ENCODE measurements around the gene FOLR2.

Gene FOLR2

GRCh38 chr11:72222907-72223614, 6.5 kb downstream of the FOLR2 start:
- Mint-ChIP-seq H3K36me3 (ENCODE audit: low read depth) (peaks cover 19% of the 10 kb centered on the region), H3K27me3 (peaks cover 5% of the 10 kb centered on the region), H3K9me3 (no peaks in the 10 kb centered on the region), H3K27ac (peak overlapping the region; percentile 79), H3K4me1 (ENCODE audit: low read depth) (peaks cover 26% of the 10 kb centered on the region), H3K4me3 (peak overlapping the region; percentile 81)
- peak; percentile 95 for DNase-seq

GRCh38 chr11:72223615-72224563, 7.3 kb downstream of the FOLR2 start:
- Mint-ChIP-seq H3K9me3 (no peaks in the 10 kb centered on the region), H3K36me3 (ENCODE audit: low read depth) (peaks cover 27% of the 10 kb centered on the region), H3K4me1 (ENCODE audit: low read depth) (peaks cover 26% of the 10 kb centered on the region), H3K4me3 (peak overlapping the region; percentile 91), H3K27me3 (peaks cover under 1% of the 10 kb centered on the region), H3K27ac (peak overlapping the region; percentile 90)
- peak; percentile 77 for DNase-seq

- H3K27me3 Mint-ChIP-seq: no peaks in the 10 kb centered on the region
- peak within 1 kb of the TSS; percentile 90 for H3K27ac Mint-ChIP-seq
- no peaks in the 10 kb centered on the region for H3K9me3 Mint-ChIP-seq
- peaks cover 26% of the 10 kb centered on the region for H3K4me1 Mint-ChIP-seq (ENCODE audit: low read depth)
- H3K4me3 Mint-ChIP-seq: peak within 1 kb of the TSS; percentile 91
- H3K36me3 Mint-ChIP-seq (ENCODE audit: low read depth): peaks cover 36% of the 10 kb centered on the region
- peak; percentile 68 for DNase-seq
Observed at GRCh38 chr11:72224564-72225410, 8.2 kb downstream of the FOLR2 start, which contains the start of gene INPPL1. Gene INPPL1, plus strand, starts transcription at chr11:72224767. Its CDS starts 218 bp downstream, at chr11:72224985.

GRCh38 chr11:72225411-72225951, 8.9 kb downstream of the FOLR2 start:
- Mint-ChIP-seq H3K9me3 (no peaks in the 10 kb centered on the region), H3K4me3 (peak overlapping the region; percentile 84), H3K27me3 (no peaks in the 10 kb centered on the region), H3K36me3 (ENCODE audit: low read depth) (peaks cover 43% of the 10 kb centered on the region), H3K4me1 (ENCODE audit: low read depth) (peaks cover 26% of the 10 kb centered on the region), H3K27ac (peak overlapping the region; percentile 81)
- peak; percentile 66 for DNase-seq

- Mint-ChIP-seq H3K27ac (no peak overlapping the region), H3K36me3 (ENCODE audit: low read depth) (peaks cover 54% of the 10 kb centered on the region), H3K4me3 (no peak overlapping the region), H3K27me3 (no peaks in the 10 kb centered on the region), H3K4me1 (ENCODE audit: low read depth) (peaks cover 24% of the 10 kb centered on the region), H3K9me3 (no peaks in the 10 kb centered on the region)
- no peak for DNase-seq
Observed at GRCh38 chr11:72226701-72227100, 10.1 kb downstream of the FOLR2 start.

GRCh38 chr11:72227316-72228228, 11.0 kb downstream of the FOLR2 start:
- Mint-ChIP-seq H3K9me3 (no peaks in the 10 kb centered on the region), H3K27me3 (no peaks in the 10 kb centered on the region), H3K4me1 (ENCODE audit: low read depth) (peaks cover 18% of the 10 kb centered on the region), H3K27ac (peak overlapping the region; percentile 47), H3K36me3 (ENCODE audit: low read depth) (peaks cover 63% of the 10 kb centered on the region), H3K4me3 (no peak overlapping the region)
- DNase-seq: no peak

GRCh38 chr11:72228229-72228843, 11.7 kb downstream of the FOLR2 start:
- peaks cover 13% of the 10 kb centered on the region for H3K4me1 Mint-ChIP-seq (ENCODE audit: low read depth)
- peaks cover 71% of the 10 kb centered on the region for H3K36me3 Mint-ChIP-seq (ENCODE audit: low read depth)
- H3K9me3 Mint-ChIP-seq: no peaks in the 10 kb centered on the region
- no peaks in the 10 kb centered on the region for H3K27me3 Mint-ChIP-seq
- H3K4me3 Mint-ChIP-seq: no peak overlapping the region
- no peak overlapping the region for H3K27ac Mint-ChIP-seq
- DNase-seq: no peak

GRCh38 chr11:72228844-72229231, 12.2 kb downstream of the FOLR2 start:
- Mint-ChIP-seq H3K4me1 (ENCODE audit: low read depth) (peaks cover 13% of the 10 kb centered on the region), H3K9me3 (no peaks in the 10 kb centered on the region), H3K27ac (no peak overlapping the region), H3K4me3 (no peak overlapping the region), H3K36me3 (ENCODE audit: low read depth) (peaks cover 76% of the 10 kb centered on the region), H3K27me3 (no peaks in the 10 kb centered on the region)
- DNase-seq: no peak

- H3K27me3 Mint-ChIP-seq: no peaks in the 10 kb centered on the region
- peaks cover 13% of the 10 kb centered on the region for H3K4me1 Mint-ChIP-seq (ENCODE audit: low read depth)
- peak overlapping the region; percentile 53 for H3K27ac Mint-ChIP-seq
- no peaks in the 10 kb centered on the region for H3K9me3 Mint-ChIP-seq
- peaks cover 77% of the 10 kb centered on the region for H3K36me3 Mint-ChIP-seq (ENCODE audit: low read depth)
- DNase-seq: no peak
- H3K4me3 Mint-ChIP-seq: no peak overlapping the region
Observed at GRCh38 chr11:72229336-72229924, 12.8 kb downstream of the FOLR2 start.

- no peak overlapping the region for H3K4me3 Mint-ChIP-seq
- H3K27me3 Mint-ChIP-seq: no peaks in the 10 kb centered on the region
- peaks cover 13% of the 10 kb centered on the region for H3K4me1 Mint-ChIP-seq (ENCODE audit: low read depth)
- no peaks in the 10 kb centered on the region for H3K9me3 Mint-ChIP-seq
- no peak for DNase-seq
- peaks cover 83% of the 10 kb centered on the region for H3K36me3 Mint-ChIP-seq (ENCODE audit: low read depth)
- no peak overlapping the region for H3K27ac Mint-ChIP-seq
Observed at GRCh38 chr11:72229925-72230763, 13.6 kb downstream of the FOLR2 start.

GRCh38 chr11:72230764-72231365, 14.3 kb downstream of the FOLR2 start:
- DNase-seq: no peak
- Mint-ChIP-seq H3K4me1 (ENCODE audit: low read depth) (peaks cover 5% of the 10 kb centered on the region), H3K36me3 (ENCODE audit: low read depth) (peaks cover 84% of the 10 kb centered on the region), H3K27ac (peak overlapping the region; percentile 29), H3K4me3 (no peak overlapping the region), H3K9me3 (no peaks in the 10 kb centered on the region), H3K27me3 (no peaks in the 10 kb centered on the region)

Data from activated T-cell treated with anti-CD3 and anti-CD28 coated beads, Interleukin-2, amount 50 U/mL, for 24 hours (primary cell).